H1 (cell line): ENCODE measurements around the gene GABRR1. TPM values are rescaled to one million over a fixed set of nuclear protein-coding genes. Genes with fewer than 3 reads are reported as not detected.

ENCODE experiments used
- CTCF ChIA-PET: fragments of 300-600 bp; sonication (Branson Sonifier 250); formaldehyde crosslinking; loops from one replicate; lab custom pipeline; 2021; ENCODE audit not compliant: partially characterized antibody; lab: Charles Lee
- POLR2A ChIA-PET: fragments of 300-600 bp; sonication (Branson Sonifier 250); formaldehyde crosslinking; loops from one replicate; lab custom pipeline; 2021; ENCODE audit warnings: inconsistent platforms; ENCODE audit not compliant: partially characterized antibody; lab: Charles Lee
- DNase-seq, 2 experiments: peaks; one replicate each; pipeline versions ENCODE4 v3.0.0 to v3.0.0-alpha.2; 2010 to 2022; ENCODE audit warnings: low spot score in 2 of 2, low read depth in 1 of 2, mixed read lengths in 1 of 2
- FAIRE-seq: peaks from 2 replicates; lab custom pipeline; 2011; peaks lifted over from hg19 to GRCh38; lab: Jason Lieb, UNC
- H2AFZ ChIP-seq: 2 replicates; pipeline ENCODE4 v1.8.1; 2012; ENCODE audit warnings: low read length, inconsistent platforms
- H2AK5ac ChIP-seq: 2 replicates; pipeline ENCODE4 v1.6.1; 2013; ENCODE audit warnings: low read depth, low read length
- H2BK120ac ChIP-seq: replicated peaks from 2 replicates; pipeline ENCODE3; 2013; ENCODE audit warnings: low read depth, low read length, inconsistent platforms
- H2BK12ac ChIP-seq: 2 replicates; pipeline ENCODE4 v1.6.1; 2013; ENCODE audit warnings: low read depth, low read length
- H2BK15ac ChIP-seq: 2 replicates; pipeline ENCODE4 v1.6.1; 2013; ENCODE audit warnings: low read length
- H2BK20ac ChIP-seq: 2 replicates; pipeline ENCODE4 v1.6.1; 2013; ENCODE audit warnings: low read length
- H2BK5ac ChIP-seq: 2 replicates; pipeline ENCODE4 v1.6.1; 2013; ENCODE audit warnings: low read depth, low read length
- H3K14ac ChIP-seq: 2 replicates; pipeline ENCODE4 v1.6.1; 2013; ENCODE audit warnings: inconsistent platforms; ENCODE audit not compliant: insufficient read length
- H3K18ac ChIP-seq: 2 replicates; pipeline ENCODE4 v1.6.1; 2013; ENCODE audit warnings: low read length; ENCODE audit errors: extremely low read depth
- H3K23ac ChIP-seq: 2 replicates; pipeline ENCODE4 v1.6.1; 2013; ENCODE audit warnings: inconsistent platforms; ENCODE audit not compliant: insufficient read length
- H3K23me2 ChIP-seq: 2 replicates; pipeline ENCODE4 v1.6.1; 2013; ENCODE audit warnings: low read depth, low read length
- H3K27ac ChIP-seq: 2 replicates; pipeline ENCODE4 v1.6.1; 2011; ENCODE audit warnings: low read depth, low read length, inconsistent platforms
- H3K27me3 ChIP-seq, 4 experiments: replicated peaks in 1 of 4; 1 replicate in 1 of 4; 2 replicates in 3 of 4; pipeline versions ENCODE4 v1.6.1 to v1.8.1; 2011 to 2013; ENCODE audit warnings: low read length in 3 of 4, mild to moderate bottlenecking in 3 of 4, inconsistent platforms in 2 of 4, mixed read lengths in 2 of 4, moderate library complexity in 1 of 4; ENCODE audit not compliant: control insufficient read depth in 3 of 4, insufficient read depth in 3 of 4; ENCODE audit errors: extremely low read depth in 1 of 4
- H3K36me3 ChIP-seq, 4 experiments: 2 replicates each; pipeline versions ENCODE4 v1.6.1 to v1.8.1; 2011 to 2013; ENCODE audit warnings: mild to moderate bottlenecking in 4 of 4, low read length in 3 of 4, moderate library complexity in 2 of 4, control low read depth in 1 of 4, inconsistent platforms in 1 of 4; ENCODE audit not compliant: insufficient read depth in 4 of 4, control insufficient read depth in 2 of 4
- H3K4ac ChIP-seq: replicated peaks from 2 replicates; pipeline ENCODE3; 2013; ENCODE audit warnings: low read length, low read depth, mixed read lengths, inconsistent platforms; ENCODE audit not compliant: insufficient read length
- H3K4me1 ChIP-seq, 4 experiments: replicated peaks in 1 of 4; 1 replicate in 1 of 4; 2 replicates in 3 of 4; pipeline versions ENCODE4 v1.6.1 to v1.8.1; 2011 to 2013; ENCODE audit warnings: low read length in 3 of 4, inconsistent platforms in 2 of 4, mixed read lengths in 1 of 4; ENCODE audit not compliant: insufficient read depth in 4 of 4, control insufficient read depth in 3 of 4
- H3K4me2 ChIP-seq, 2 experiments: 2 replicates each; pipeline versions ENCODE4 v1.6.1 to v1.8.1; 2011 to 2013; ENCODE audit warnings: low read depth in 2 of 2, low read length in 2 of 2, control low read depth in 1 of 2, inconsistent platforms in 1 of 2, mild to moderate bottlenecking in 1 of 2; ENCODE audit not compliant: insufficient read depth in 1 of 2
- H3K4me3 ChIP-seq, 4 experiments: fragments of 200-600, 300-600 bp in 1 of 4; sonication (generic), shearing (Covaris generic), sonication (Bioruptor Twin) in 1 of 4; 2 replicates each; pipeline versions ENCODE4 v1.5.1 to v1.8.1; 2011 to 2016; ENCODE audit warnings: low read length in 4 of 4, low read depth in 3 of 4, control low read depth in 2 of 4, inconsistent platforms in 2 of 4, mild to moderate bottlenecking in 2 of 4, mixed read lengths in 1 of 4, moderate library complexity in 1 of 4; ENCODE audit not compliant: insufficient read depth in 2 of 4; ENCODE audit errors: extremely low read depth in 1 of 4
- H3K56ac ChIP-seq: replicated peaks from 2 replicates; pipeline ENCODE3; 2013; ENCODE audit warnings: low read depth, mild to moderate bottlenecking, mixed read lengths, low read length, inconsistent platforms; ENCODE audit not compliant: insufficient read length
- H3K79me1 ChIP-seq: 2 replicates; pipeline ENCODE4 v1.6.1; 2013; ENCODE audit warnings: low read depth, low read length, control low read depth
- H3K79me2 ChIP-seq, 2 experiments: 2 replicates each; pipeline versions ENCODE4 v1.6.1 to v1.8.1; 2012 to 2013; ENCODE audit warnings: low read length in 2 of 2, mild to moderate bottlenecking in 2 of 2, inconsistent platforms in 1 of 2; ENCODE audit not compliant: insufficient read depth in 2 of 2, control insufficient read depth in 1 of 2
- H3K9ac ChIP-seq, 4 experiments: replicated peaks in 1 of 4; 1 replicate in 1 of 4; 2 replicates in 3 of 4; pipeline versions ENCODE4 v1.6.1 to v1.8.1; 2011 to 2013; ENCODE audit warnings: low read depth in 3 of 4, low read length in 3 of 4, control low read depth in 2 of 4, mild to moderate bottlenecking in 2 of 4, moderate library complexity in 2 of 4, inconsistent platforms in 1 of 4; ENCODE audit errors: extremely low read depth in 1 of 4
- H3K9me3 ChIP-seq, 2 experiments: 2 replicates each; pipeline versions ENCODE4 v1.6.1 to v1.8.1; 2012 to 2013; ENCODE audit warnings: mild to moderate bottlenecking in 2 of 2, moderate library complexity in 2 of 2, control low read depth in 1 of 2, inconsistent platforms in 1 of 2, low read depth in 1 of 2, low read length in 1 of 2, mixed read lengths in 1 of 2; ENCODE audit not compliant: insufficient read depth in 2 of 2
- H4K20me1 ChIP-seq, 2 experiments: replicated peaks in 1 of 2; 2 replicates each; pipeline versions ENCODE3 to v1.8.1; 2011 to 2013; ENCODE audit warnings: inconsistent platforms in 2 of 2, low read length in 2 of 2, mild to moderate bottlenecking in 1 of 2; ENCODE audit not compliant: insufficient read depth in 2 of 2, control insufficient read depth in 1 of 2
- H4K5ac ChIP-seq: 2 replicates; pipeline ENCODE4 v1.6.1; 2013; ENCODE audit warnings: low read length, low read depth, mixed read lengths, inconsistent platforms; ENCODE audit not compliant: insufficient read length
- H4K8ac ChIP-seq: 2 replicates; pipeline ENCODE4 v1.8.0; 2013; ENCODE audit warnings: mild to moderate bottlenecking, moderate library complexity, low read length, inconsistent platforms; ENCODE audit not compliant: insufficient read depth; ENCODE audit errors: extremely low read depth
- H4K91ac ChIP-seq: replicated peaks from 2 replicates; pipeline ENCODE3; 2013; ENCODE audit warnings: low read length, mixed read lengths, inconsistent platforms; ENCODE audit not compliant: insufficient read length
- ATF3 ChIP-seq: IDR thresholded peaks from 2 replicates; pipeline ENCODE4 v1.6.1; 2011; ENCODE audit warnings: low read depth, mild to moderate bottlenecking, low read length; ENCODE audit not compliant: insufficient read depth
- CBX5 ChIP-seq: fragments of 300-800, 300-1000 bp; sonication (generic); IDR thresholded peaks from 2 replicates; pipeline ENCODE4 v1.7.1; 2016; ENCODE audit warnings: antibody characterized with exemption, low read length, low read depth
- CBX8 ChIP-seq: fragments of 300-800, 300-1000 bp; sonication (generic); IDR thresholded peaks from 2 replicates; pipeline ENCODE4 v1.7.1; 2016; ENCODE audit warnings: low read depth, low read length, borderline replicate concordance
- CREB1 ChIP-seq: IDR thresholded peaks from 2 replicates; pipeline ENCODE4 v1.6.1; 2012; ENCODE audit warnings: inconsistent platforms
- JUND ChIP-seq: IDR thresholded peaks from 2 replicates; pipeline ENCODE4 v1.6.1; 2011; ENCODE audit warnings: mild to moderate bottlenecking, improper control_type of control experiment, low read length
- KDM1A ChIP-seq: fragments of 200-600, 300-600 bp; sonication (generic); IDR thresholded peaks from 2 replicates; pipeline ENCODE4 v1.7.1; 2016; ENCODE audit warnings: mild to moderate bottlenecking, low read length, borderline replicate concordance
- KDM5A ChIP-seq: fragments of 200-600 bp; IDR thresholded peaks from 2 replicates; pipeline ENCODE4 v1.7.1; 2012; ENCODE audit warnings: mild to moderate bottlenecking, low read length, inconsistent platforms, mixed read lengths
- POLR2AphosphoS5 ChIP-seq: IDR thresholded peaks from 2 replicates; pipeline ENCODE4 v1.6.1; 2011; ENCODE audit warnings: low read depth, low read length
- POU5F1 ChIP-seq: IDR thresholded peaks from 2 replicates; pipeline ENCODE4 v1.6.1; 2011; ENCODE audit warnings: low read depth, mild to moderate bottlenecking, low read length, moderate library complexity
- RFX5 ChIP-seq: IDR thresholded peaks from 2 replicates; pipeline ENCODE4 v1.6.1; 2011; ENCODE audit warnings: low read depth, low read length, improper control_type of control experiment, borderline replicate concordance
- RNF2 ChIP-seq: fragments of 200-900, 300-1000 bp; sonication (generic); IDR thresholded peaks from 2 replicates; pipeline ENCODE4 v1.7.1; 2016; ENCODE audit warnings: borderline replicate concordance, low read depth, mild to moderate bottlenecking, antibody characterized with exemption, low read length; ENCODE audit not compliant: poor library complexity, severe bottlenecking; ENCODE audit errors: missing control alignments
- SAP30 ChIP-seq: fragments of 300-600 bp; sonication (generic); IDR thresholded peaks from 2 replicates; pipeline ENCODE4 v1.7.1; 2012; ENCODE audit warnings: low read length, moderate library complexity, mild to moderate bottlenecking, inconsistent platforms; ENCODE audit not compliant: insufficient read depth, insufficient replicate concordance
- SP2 ChIP-seq: IDR thresholded peaks from 2 replicates; pipeline ENCODE4 v1.6.1; 2012; ENCODE audit warnings: mild to moderate bottlenecking, low read length, inconsistent platforms
- YY1 ChIP-seq: IDR thresholded peaks from 2 replicates; pipeline ENCODE4 v1.6.1; 2011; ENCODE audit warnings: low read depth, mild to moderate bottlenecking, low read length
- WGBS, 2 experiments: shearing (Covaris generic) in 1 of 2; methylation state at CpG; one replicate each; pipeline versions ENCODE4 v1.1.6 to v1.1.7; 2013 to 2015; ENCODE audit warnings: low lambda C conversion rate in 2 of 2, mixed read lengths in 2 of 2, inconsistent platforms in 1 of 2, low coverage in 1 of 2, missing lambda C conversion rate in 1 of 2; ENCODE audit not compliant: insufficient replicate concordance in 2 of 2, insufficient coverage in 1 of 2, insufficient read length in 1 of 2; ENCODE audit errors: extremely low coverage in 1 of 2, missing lambda C conversion rate in 1 of 2; 5-methylcytosine and 5-hydroxymethylcytosine counted together
- polyA plus RNA-seq, 7 experiments: library from polyadenylated mRNA; depleted of rRNA in 3 of 7; stranded (reverse) in 5 of 7; unstranded in 2 of 7; fragments of >200 nt in 5 of 7; fragments of 200-250 nt in 2 of 7; gene quantifications; 1 replicate in 5 of 7; 2 replicates in 1 of 7; 4 replicates in 1 of 7; pipeline versions ENCODE4 v1.2.1 to v1.2.3, GENCODE V29; 2011 to 2013; ENCODE audit warnings: missing spikeins in 2 of 7, mixed read lengths in 2 of 7
- total RNA-seq: library from RNA; stranded (reverse); fragmentation: NEBNext Ultra II Directional; extraction: Animal tissue kit (Norgen Biotek cat#: 25700); gene quantifications from 2 replicates; pipeline ENCODE4 v1.2.1, GENCODE V29; 2021

The GABRR1 gene
- total and polyA plus RNA-seq, 2 of the 8 experiments (the other 6 are each of a cell fraction or from before 2014, with no cell fraction given) = 0.60 to 0.63 TPM

- H4K8ac ChIP-seq = no peak overlapping the region
- no peak overlapping the region for H4K91ac ChIP-seq
- no peak overlapping the region for H2BK5ac ChIP-seq
- POLR2A ChIA-PET = interaction anchor here (1.4 kb wide), 1 partner anchor 15 kb away, joined by 3 read pairs; no protein-coding TSS in a partner anchor
- WGBS, 2 experiments = 81% methylated on average over 2 of the region's 2 CpGs; no CpG with 5 or more reads in 1 of the 2 experiments
- H3K4ac ChIP-seq = no peak overlapping the region
- H3K27me3 ChIP-seq = no peaks in the 10 kb centered on the region
- no peak overlapping the region for H3K14ac ChIP-seq
- no peak overlapping the region for H3K27ac ChIP-seq
- no peak overlapping the region for H4K5ac ChIP-seq
- H3K23me2 ChIP-seq = no peaks in the 10 kb centered on the region
- FAIRE-seq = no peak
- H3K23ac ChIP-seq = no peak overlapping the region
- no peak overlapping the region for H2BK12ac ChIP-seq
- H2BK120ac ChIP-seq = no peak overlapping the region
- DNase-seq = peak in 1 of 2 experiments; percentile 17
- H2AFZ ChIP-seq = no peak overlapping the region
- H3K79me1 ChIP-seq = no peaks in the 10 kb centered on the region
- H2AK5ac ChIP-seq = no peak overlapping the region
- H3K9ac ChIP-seq = no peak overlapping the region
- no peak overlapping the region for H3K18ac ChIP-seq
- no peak overlapping the region for H3K56ac ChIP-seq
- no peak overlapping the region for H3K4me3 ChIP-seq
- no peaks in the 10 kb centered on the region for H4K20me1 ChIP-seq
- no peak overlapping the region for H2BK20ac ChIP-seq
- H3K4me1 ChIP-seq = no peaks in the 10 kb centered on the region
- CTCF ChIA-PET = interaction anchor here (0.6 to 9.9 kb wide), 3 partner anchors 9 to 223 kb away, joined by 3 to 56 read pairs (median 7); no protein-coding TSS in a partner anchor
- no peak overlapping the region for H2BK15ac ChIP-seq
- no peaks in the 10 kb centered on the region for H3K79me2 ChIP-seq
- H3K9me3 ChIP-seq = no peaks in the 10 kb centered on the region
- no peaks in the 10 kb centered on the region for H3K36me3 ChIP-seq
- no peak overlapping the region for H3K4me2 ChIP-seq
- TF ChIP-seq CBX5 (no peak), JUND (no peak), CBX8 (no peak), KDM5A (no peak), POU5F1 (no peak), CREB1 (no peak), POLR2AphosphoS5 (no peak), ATF3 (no peak), KDM1A (no peak), RNF2 (no peak), SAP30 (no peak), YY1 (no peak), SP2 (no peak), RFX5 (no peak)
Measured at GRCh38 chr6:89251170-89251569, 34.0 kb upstream of the GABRR1 start.
